GM12878 (cell line): ENCODE data around the gene TNRC6C.

ENCODE experiments used
- CTCF ChIP-seq, 3 experiments: IDR thresholded peaks in 2 of 3; conservative IDR thresholded peaks in 1 of 3; 2 replicates each; pipeline ENCODE4 v1.5.1; 2011; ENCODE audit warnings: low read depth in 3 of 3, low read length in 3 of 3, mild to moderate bottlenecking in 3 of 3, control low read depth in 2 of 3, moderate library complexity in 2 of 3, inconsistent platforms in 1 of 3, mixed read lengths in 1 of 3; ENCODE audit not compliant: control insufficient read depth in 2 of 3, insufficient read depth in 1 of 3; ENCODE audit errors: extremely low read depth in 1 of 3
- EP300 ChIP-seq, 2 experiments: fragments of 150-350 bp in 1 of 2; IDR thresholded peaks; 2 replicates each; pipeline ENCODE4 v1.6.1; 2011 to 2012; ENCODE audit warnings: low read depth in 2 of 2, low read length in 2 of 2, borderline replicate concordance in 1 of 2, improper control_type of control experiment in 1 of 2, inconsistent platforms in 1 of 2; ENCODE audit not compliant: control insufficient read depth in 1 of 2
- EZH2 ChIP-seq: IDR thresholded peaks from 2 replicates; pipeline ENCODE4 v1.6.1; 2012; ENCODE audit warnings: low read depth, mild to moderate bottlenecking, control low read depth, inconsistent platforms, low read length, borderline replicate concordance; ENCODE audit not compliant: control insufficient read depth
- IRF5 ChIP-seq: fragments of 450-650 bp; IDR thresholded peaks from 2 replicates; pipeline ENCODE4 v1.6.1; 2017; ENCODE audit warnings: borderline replicate concordance
- MAX ChIP-seq: IDR thresholded peaks from 2 replicates; pipeline ENCODE4 v1.6.1; 2012; ENCODE audit warnings: low read depth, low read length, improper control_type of control experiment
- RAD21 ChIP-seq: IDR thresholded peaks from 2 replicates; pipeline ENCODE4 v1.6.1; 2011; ENCODE audit warnings: mild to moderate bottlenecking, low read depth, low read length, moderate library complexity; ENCODE audit not compliant: insufficient read depth
- SP1 ChIP-seq: IDR thresholded peaks from one replicate; pipeline ENCODE4 v1.6.1; 2011; ENCODE audit warnings: low read depth, low read length
- TAF1 ChIP-seq: IDR thresholded peaks from 2 replicates; pipeline ENCODE4 v1.6.1; 2011; ENCODE audit warnings: mild to moderate bottlenecking, low read depth, low read length, borderline replicate concordance
- TARDBP ChIP-seq: IDR thresholded peaks from 2 replicates; pipeline ENCODE4 v1.6.1; 2016; ENCODE audit warnings: borderline replicate concordance
- USF2 ChIP-seq: IDR thresholded peaks from 2 replicates; pipeline ENCODE4 v1.6.1; 2011; ENCODE audit warnings: low read depth, low read length, improper control_type of control experiment, borderline replicate concordance
- ZBTB33 ChIP-seq: fragments of 450-650 bp; IDR thresholded peaks from 2 replicates; pipeline ENCODE4 v1.6.1; 2017; ENCODE audit warnings: mild to moderate bottlenecking

GRCh38 chr17:78058581-78058980, 100.1 kb downstream of the TNRC6C start:
- TF ChIP-seq CTCF (IDR thresholded peaks at IDR 0.05 in 2 of 3, conservative IDR thresholded peaks at IDR 0.05 in 1 of 3; ENCODE audit: control insufficient read depth in 2 of 3, extremely low read depth in 1 of 3, insufficient read depth in 1 of 3, low read depth in 3 of 3, low read length in 3 of 3), result no peak
- TF ChIP-seq IRF5, result no peak
- no peak for TF ChIP-seq EP300 (IDR thresholded peaks at IDR 0.05; ENCODE audit: borderline replicate concordance in 1 of 2, control insufficient read depth in 1 of 2, low read depth in 2 of 2, low read length in 2 of 2)
- no peak for TF ChIP-seq MAX
- no peak for TF ChIP-seq SP1
- TF ChIP-seq TARDBP, result no peak
- TF ChIP-seq EZH2, result no peak
- TF ChIP-seq USF2, result no peak
- TF ChIP-seq TAF1, result no peak
- TF ChIP-seq ZBTB33, result no peak
- TF ChIP-seq RAD21, result no peak
